ENCODE results near the gene CCDC157. TPM values are rescaled to one million over a fixed set of nuclear protein-coding genes. Genes with fewer than 3 reads are reported as not detected.

CCDC157 gene
- polyA plus RNA-seq, 3 donors = 0.50 to 3.7 (median 0.54) TPM

GRCh38 chr22:30393322-30393680 is 36.5 kb downstream of the CCDC157 start:
- H3K4me1 Mint-ChIP-seq = peaks cover 14% of the 10 kb centered on the region
- no peaks in the 10 kb centered on the region for H4K20me1 ChIP-seq (ENCODE audit: insufficient read depth, low read length)
- H3K4me1 ChIP-seq (ENCODE audit: control insufficient read depth in 1 of 2, insufficient read depth in 2 of 2, low read length in 2 of 2) = peaks cover 5 to 9% of the 10 kb centered on the region in 2 donors
- H3K9me3 ChIP-seq (replicated peaks in 1 of 2; ENCODE audit: control insufficient read depth in 1 of 2, insufficient read depth in 1 of 2, low read length in 2 of 2) = peaks cover 0 to 8% of the 10 kb centered on the region in 2 donors
- WGBS (ENCODE audit: insufficient coverage) = 84% methylated on average over 7 of the region's 7 CpGs
- no peak overlapping the region for H3K4me3 Mint-ChIP-seq
- no peak overlapping the region for H3K4me3 ChIP-seq (replicated peaks in 1 of 3; ENCODE audit: low read depth in 2 of 3, low read length in 3 of 3)
- H3K27ac Mint-ChIP-seq = peak overlapping the region in 1 of 7 donors; percentile 27
- H3K79me2 ChIP-seq (ENCODE audit: insufficient read depth, low read length) = no peaks in the 10 kb centered on the region
- intact Hi-C loops (cut with micrococcal nuclease) = loop anchor here (5.0 kb wide), 2 partner anchors 34 to 286 kb away; partner anchors contain the start of gene MTFP1 (in 1 of the 2)
- no peaks in the 10 kb centered on the region for H3K36me3 ChIP-seq (replicated peaks in 1 of 2; ENCODE audit: control insufficient read depth in 1 of 2, insufficient read depth in 2 of 2, low read length in 2 of 2)
- H3K36me3 Mint-ChIP-seq = peaks cover 2 to 3% of the 10 kb centered on the region in 2 donors
- H2AFZ ChIP-seq (ENCODE audit: insufficient read depth, low read depth, low read length, poor library complexity, severe bottlenecking) = no peak overlapping the region
- no peak for TF ChIP-seq CTCF (IDR thresholded peaks at IDR 0.05)
- H3K9ac ChIP-seq (ENCODE audit: insufficient read depth, low read length, poor library complexity, severe bottlenecking) = no peak overlapping the region
- no peak overlapping the region for H3K27ac ChIP-seq (ENCODE audit: low read depth in 1 of 2, low read length in 2 of 2)
- H3K27me3 ChIP-seq (ENCODE audit: control insufficient read depth in 2 of 2, insufficient read depth in 2 of 2, low read length in 2 of 2) = peaks cover 25 to 29% of the 10 kb centered on the region in 2 donors
- DNase-seq = no peak
- H3K9me3 Mint-ChIP-seq = peaks cover 0 to 13% (median 2%) of the 10 kb centered on the region in 7 donors
- H3K27me3 Mint-ChIP-seq (ENCODE audit: low read depth in 3 of 3) = peaks cover 36 to 40% (median 40%) of the 10 kb centered on the region in 3 donors
- no peak overlapping the region for H3K4me2 ChIP-seq (replicated peaks; ENCODE audit: extremely low read depth, low read length, poor library complexity, severe bottlenecking)

- intact Hi-C loops (cut with micrococcal nuclease) = loop anchor here (5.0 kb wide), 2 partner anchors 33 to 287 kb away; partner anchors contain the start of gene MTFP1 (in 1 of the 2)
- Histone ChIP-seq H2AFZ (ENCODE audit: insufficient read depth, low read depth, low read length, poor library complexity, severe bottlenecking) (no peak overlapping the region), H4K20me1 (ENCODE audit: insufficient read depth, low read length) (no peaks in the 10 kb centered on the region), H3K4me1 (ENCODE audit: control insufficient read depth in 1 of 2, insufficient read depth in 2 of 2, low read length in 2 of 2) (peaks cover 5 to 9% of the 10 kb centered on the region in 2 donors), H3K4me2 (replicated peaks; ENCODE audit: extremely low read depth, low read length, poor library complexity, severe bottlenecking) (no peak overlapping the region), H3K79me2 (ENCODE audit: insufficient read depth, low read length) (no peaks in the 10 kb centered on the region), H3K27ac (ENCODE audit: low read depth in 1 of 2, low read length in 2 of 2) (no peak overlapping the region), H3K4me3 (replicated peaks in 1 of 3; ENCODE audit: low read depth in 2 of 3, low read length in 3 of 3) (no peak overlapping the region), H3K9ac (ENCODE audit: insufficient read depth, low read length, poor library complexity, severe bottlenecking) (no peak overlapping the region), H3K9me3 (replicated peaks in 1 of 2; ENCODE audit: control insufficient read depth in 1 of 2, insufficient read depth in 1 of 2, low read length in 2 of 2) (peaks cover 0 to 8% of the 10 kb centered on the region in 2 donors), H3K36me3 (replicated peaks in 1 of 2; ENCODE audit: control insufficient read depth in 1 of 2, insufficient read depth in 2 of 2, low read length in 2 of 2) (no peaks in the 10 kb centered on the region), H3K27me3 (ENCODE audit: control insufficient read depth in 2 of 2, insufficient read depth in 2 of 2, low read length in 2 of 2) (peaks cover 31 to 35% of the 10 kb centered on the region in 2 donors)
- H3K4me1 Mint-ChIP-seq = peaks cover 14% of the 10 kb centered on the region
- H3K27me3 Mint-ChIP-seq (ENCODE audit: low read depth in 3 of 3) = peaks cover 42 to 45% (median 45%) of the 10 kb centered on the region in 3 donors
- peak overlapping the region in 2 of 7 donors; percentile 4 to 27 for H3K27ac Mint-ChIP-seq
- DNase-seq = no peak
- H3K9me3 Mint-ChIP-seq = peaks cover 0 to 13% (median 2%) of the 10 kb centered on the region in 7 donors
- H3K4me3 Mint-ChIP-seq = no peak overlapping the region
- peaks cover 2 to 3% of the 10 kb centered on the region in 2 donors for H3K36me3 Mint-ChIP-seq
- WGBS (ENCODE audit: insufficient coverage) = 80% methylated on average over 1 of the region's 3 CpGs
- no peak for TF ChIP-seq CTCF (IDR thresholded peaks at IDR 0.05)
Measured at GRCh38 chr22:30393885-30394284, 37.1 kb downstream of the CCDC157 start.
